ENCODE results near the gene SLC51A. TPM values are rescaled to one million over a fixed set of nuclear protein-coding genes. Genes with fewer than 3 reads are reported as not detected.

Gene SLC51A
- total and polyA plus RNA-seq, 4 experiments from 2014 or later, result 2.7 TPM; not detected in 3

GRCh38 chr3:196220991-196221390 lies 4.7 kb downstream of the SLC51A start:
- intact Hi-C loops (cut with micrococcal nuclease), result no loop called here
- no peaks in the 10 kb centered on the region for H3K27me3 ChIP-seq (ENCODE audit: insufficient read depth, low read length)
- Mint-ChIP-seq H3K9me3 (no peaks in the 10 kb centered on the region), H3K4me1 (peaks cover 3 to 12% (median 10%) of the 10 kb centered on the region in 4 donors), H3K27me3 (no peaks in the 10 kb centered on the region), H3K4me3 (no peak overlapping the region), H3K36me3 (no peaks in the 10 kb centered on the region), H3K27ac (peak overlapping the region in 2 of 7 donors; percentile 32 to 61)
- no peaks in the 10 kb centered on the region for H3K36me3 ChIP-seq (ENCODE audit: insufficient read depth, low read length)
- no peaks in the 10 kb centered on the region for H3K9me3 ChIP-seq (ENCODE audit: control insufficient read depth in 1 of 2, low read length in 2 of 2)
- H3K4me3 ChIP-seq (ENCODE audit: low read length in 2 of 2), result no peak overlapping the region
- CTCF ChIA-PET (ENCODE audit: partially characterized antibody), result interaction anchor here (2.2 kb wide), 1 partner anchor 32 kb away, joined by 7 read pairs; no protein-coding TSS in a partner anchor
- no peak overlapping the region for H3K27ac ChIP-seq (ENCODE audit: low read depth, low read length)
- peaks cover 13% of the 10 kb centered on the region for H3K4me1 ChIP-seq (ENCODE audit: insufficient read depth, low read length)
- DNase-seq, result no peak
- POLR2A ChIA-PET (ENCODE audit: partially characterized antibody), result interaction anchor here (1.0 kb wide), 1 partner anchor 54 kb away, joined by 3 read pairs; no protein-coding TSS in a partner anchor

DNA sequence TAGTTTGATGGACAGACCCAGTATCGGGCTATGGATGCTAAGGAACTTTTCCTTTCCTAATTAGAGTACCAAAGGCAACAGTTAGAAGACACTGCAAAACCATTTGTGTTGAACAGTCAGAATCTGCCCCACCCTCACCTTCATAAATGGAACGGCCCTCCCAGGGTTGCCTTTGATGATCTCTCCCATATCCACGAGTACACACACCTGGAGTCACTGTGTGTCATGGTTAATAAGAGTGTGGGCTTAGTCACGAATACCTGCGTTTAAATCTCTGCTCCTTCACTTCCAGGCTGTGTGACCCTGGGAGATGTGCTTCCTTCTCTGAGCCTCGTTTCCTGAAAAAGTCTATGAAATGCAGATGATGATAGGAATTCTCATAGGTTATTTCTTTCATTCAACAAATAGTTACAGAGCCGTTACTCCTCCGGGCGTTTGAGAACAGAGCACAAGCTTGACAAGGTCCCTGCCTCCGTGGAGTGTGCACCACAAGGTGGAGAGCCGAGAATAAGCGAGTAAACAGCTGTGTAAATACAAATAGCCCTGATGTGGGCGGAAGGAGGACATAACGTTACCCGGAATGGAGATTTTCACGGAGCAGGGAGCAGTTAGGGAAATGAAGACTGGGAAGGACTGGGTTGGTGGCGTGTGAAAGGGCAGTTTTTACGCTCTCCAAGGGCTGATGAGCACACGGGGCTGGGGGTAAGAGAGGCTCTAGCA lies 6.7 kb downstream of the SLC51A start:
- CTCF ChIA-PET (ENCODE audit: partially characterized antibody), result no interaction called here
- H3K9me3 Mint-ChIP-seq, result peaks cover 0 to 2% (median 0%) of the 10 kb centered on the region in 8 donors
- no peak overlapping the region for H3K4me3 Mint-ChIP-seq
- Histone ChIP-seq H3K4me3 (ENCODE audit: low read length in 2 of 2) (no peak overlapping the region), H3K27me3 (ENCODE audit: insufficient read depth, low read length) (no peaks in the 10 kb centered on the region), H3K36me3 (ENCODE audit: insufficient read depth, low read length) (no peaks in the 10 kb centered on the region), H3K9me3 (ENCODE audit: control insufficient read depth in 1 of 2, low read length in 2 of 2) (no peaks in the 10 kb centered on the region), H3K27ac (ENCODE audit: low read depth, low read length) (no peak overlapping the region), H3K4me1 (ENCODE audit: insufficient read depth, low read length) (peaks cover 13% of the 10 kb centered on the region)
- H3K27me3 Mint-ChIP-seq, result no peaks in the 10 kb centered on the region
- POLR2A ChIA-PET (ENCODE audit: partially characterized antibody), result interaction anchor here (0.6 to 1.2 kb wide), 2 partner anchors 11 to 44 kb away, joined by 3 read pairs; no protein-coding TSS in a partner anchor
- H3K4me1 Mint-ChIP-seq, result peaks cover 3 to 12% (median 10%) of the 10 kb centered on the region in 4 donors
- intact Hi-C loops (cut with micrococcal nuclease), result no loop called here
- H3K36me3 Mint-ChIP-seq, result no peaks in the 10 kb centered on the region
- no peak for DNase-seq
- peak overlapping the region in 1 of 7 donors; percentile 11 for H3K27ac Mint-ChIP-seq

GRCh38 chr3:196225086-196225485 lies 8.8 kb downstream of the SLC51A start:
- intact Hi-C loops (cut with micrococcal nuclease), result no loop called here
- Mint-ChIP-seq H3K27ac (no peak overlapping the region), H3K27me3 (no peaks in the 10 kb centered on the region), H3K4me3 (no peak overlapping the region), H3K4me1 (no peaks in the 10 kb centered on the region), H3K9me3 (peaks cover 0 to 2% (median 0%) of the 10 kb centered on the region in 8 donors), H3K36me3 (no peaks in the 10 kb centered on the region)
- no peaks in the 10 kb centered on the region for H3K27me3 ChIP-seq (ENCODE audit: insufficient read depth, low read length)
- no peak for DNase-seq
- CTCF ChIA-PET (ENCODE audit: partially characterized antibody), result no interaction called here
- no peak overlapping the region for H3K27ac ChIP-seq (ENCODE audit: low read depth, low read length)
- H3K4me3 ChIP-seq (ENCODE audit: low read length in 2 of 2), result no peak overlapping the region
- POLR2A ChIA-PET (ENCODE audit: partially characterized antibody), result no interaction called here
- H3K4me1 ChIP-seq (ENCODE audit: insufficient read depth, low read length), result no peaks in the 10 kb centered on the region
- H3K9me3 ChIP-seq (ENCODE audit: control insufficient read depth in 1 of 2, low read length in 2 of 2), result no peaks in the 10 kb centered on the region
- no peaks in the 10 kb centered on the region for H3K36me3 ChIP-seq (ENCODE audit: insufficient read depth, low read length)

GRCh38 chr3:196225763-196226364 lies 9.5 kb downstream of the SLC51A start:
- CTCF ChIA-PET (ENCODE audit: partially characterized antibody), result no interaction called here
- no peaks in the 10 kb centered on the region for H3K4me1 ChIP-seq (ENCODE audit: insufficient read depth, low read length)
- Mint-ChIP-seq H3K4me3 (no peak overlapping the region), H3K9me3 (peaks cover 0 to 2% (median 0%) of the 10 kb centered on the region in 8 donors), H3K27me3 (no peaks in the 10 kb centered on the region), H3K27ac (no peak overlapping the region), H3K4me1 (no peaks in the 10 kb centered on the region), H3K36me3 (no peaks in the 10 kb centered on the region)
- intact Hi-C loops (cut with micrococcal nuclease), result no loop called here
- H3K9me3 ChIP-seq (ENCODE audit: control insufficient read depth in 1 of 2, low read length in 2 of 2), result no peaks in the 10 kb centered on the region
- H3K27ac ChIP-seq (ENCODE audit: low read depth, low read length), result no peak overlapping the region
- POLR2A ChIA-PET (ENCODE audit: partially characterized antibody), result no interaction called here
- H3K4me3 ChIP-seq (ENCODE audit: low read length in 2 of 2), result no peak overlapping the region
- H3K36me3 ChIP-seq (ENCODE audit: insufficient read depth, low read length), result no peaks in the 10 kb centered on the region
- no peaks in the 10 kb centered on the region for H3K27me3 ChIP-seq (ENCODE audit: insufficient read depth, low read length)
- DNase-seq, result no peak

- no peaks in the 10 kb centered on the region for H3K4me1 ChIP-seq (ENCODE audit: insufficient read depth, low read length)
- DNase-seq, result no peak
- Mint-ChIP-seq H3K27me3 (no peaks in the 10 kb centered on the region), H3K4me1 (no peaks in the 10 kb centered on the region), H3K27ac (no peak overlapping the region), H3K9me3 (peaks cover 0 to 2% (median 0%) of the 10 kb centered on the region in 8 donors), H3K4me3 (peak overlapping the region in 1 of 8 donors; percentile 4), H3K36me3 (no peaks in the 10 kb centered on the region)
- POLR2A ChIA-PET (ENCODE audit: partially characterized antibody), result no interaction called here
- H3K36me3 ChIP-seq (ENCODE audit: insufficient read depth, low read length), result no peaks in the 10 kb centered on the region
- no peak overlapping the region for H3K27ac ChIP-seq (ENCODE audit: low read depth, low read length)
- H3K27me3 ChIP-seq (ENCODE audit: insufficient read depth, low read length), result no peaks in the 10 kb centered on the region
- CTCF ChIA-PET (ENCODE audit: partially characterized antibody), result no interaction called here
- no peaks in the 10 kb centered on the region for H3K9me3 ChIP-seq (ENCODE audit: control insufficient read depth in 1 of 2, low read length in 2 of 2)
- intact Hi-C loops (cut with micrococcal nuclease), result no loop called here
- H3K4me3 ChIP-seq (ENCODE audit: low read length in 2 of 2), result no peak overlapping the region
Measured at GRCh38 chr3:196227121-196227561, 10.8 kb downstream of the SLC51A start.

- no peaks in the 10 kb centered on the region for H3K36me3 ChIP-seq (ENCODE audit: insufficient read depth, low read length)
- Mint-ChIP-seq H3K4me3 (no peak overlapping the region), H3K27me3 (no peaks in the 10 kb centered on the region), H3K4me1 (no peaks in the 10 kb centered on the region), H3K27ac (peak overlapping the region in 2 of 7 donors; percentile 48 to 50), H3K36me3 (no peaks in the 10 kb centered on the region), H3K9me3 (peaks cover 0 to 2% (median 0%) of the 10 kb centered on the region in 8 donors)
- no peaks in the 10 kb centered on the region for H3K4me1 ChIP-seq (ENCODE audit: insufficient read depth, low read length)
- H3K9me3 ChIP-seq (ENCODE audit: control insufficient read depth in 1 of 2, low read length in 2 of 2), result no peaks in the 10 kb centered on the region
- CTCF ChIA-PET (ENCODE audit: partially characterized antibody), result no interaction called here
- intact Hi-C loops (cut with micrococcal nuclease), result no loop called here
- no peaks in the 10 kb centered on the region for H3K27me3 ChIP-seq (ENCODE audit: insufficient read depth, low read length)
- POLR2A ChIA-PET (ENCODE audit: partially characterized antibody), result no interaction called here
- no peak overlapping the region for H3K4me3 ChIP-seq (ENCODE audit: low read length in 2 of 2)
- DNase-seq, result no peak
- H3K27ac ChIP-seq (ENCODE audit: low read depth, low read length), result no peak overlapping the region
Measured at GRCh38 chr3:196227629-196228493, 11.5 kb downstream of the SLC51A start.

All from CD4-positive, alpha-beta memory T cell (primary cell).